Measurements from ENCODE around the gene MEN1. TPM values are rescaled to one million over a fixed set of nuclear protein-coding genes. Genes with fewer than 3 reads are reported as not detected.

The MEN1 gene
- polyA plus RNA-seq, 3 donors, result 44.7 to 49.1 (median 45.6) TPM

Other genes with a start within 250 kb of the MEN1 start
- 1 to 10 TPM; 3.1 to 5.7 (median 5.6) TPM for gene SLC22A12, start 219.3 kb downstream of the MEN1 start, polyA plus RNA-seq (ENCODE audit: insufficient read length in 3 of 3)
- gene NRXN2, start 87.4 kb downstream of the MEN1 start, polyA plus RNA-seq (ENCODE audit: insufficient read length in 3 of 3), result 10 to 100 TPM; 17.8 to 24.6 (median 23.0) TPM
- gene RASGRP2, start 66.4 kb downstream of the MEN1 start, polyA plus RNA-seq (ENCODE audit: insufficient read length in 3 of 3), result 1 to 10 TPM; 4.1 to 6.7 (median 5.4) TPM
- 1 to 10 TPM; 2.2 to 2.4 (median 2.3) TPM for gene PYGM, start 50.6 kb downstream of the MEN1 start, polyA plus RNA-seq (ENCODE audit: insufficient read length in 3 of 3)
- 100 to 1,000 TPM; 315 to 492 (median 440) TPM for gene SF1, start 32.0 kb downstream of the MEN1 start, polyA plus RNA-seq (ENCODE audit: insufficient read length in 3 of 3)
- gene MAP4K2, start 7.3 kb downstream of the MEN1 start, polyA plus RNA-seq (ENCODE audit: insufficient read length in 3 of 3), result 10 to 100 TPM; 20.4 to 27.6 (median 23.0) TPM
- 1 to 10 TPM; 6.0 to 8.1 (median 8.0) TPM for gene CDC42BPG, start 34.1 kb upstream of the MEN1 start, polyA plus RNA-seq (ENCODE audit: insufficient read length in 3 of 3)
- gene EHD1, start 68.1 kb upstream of the MEN1 start, polyA plus RNA-seq (ENCODE audit: insufficient read length in 3 of 3), result 10 to 100 TPM; 61.6 to 73.4 (median 68.3) TPM
- gene ATG2A, start 106.7 kb upstream of the MEN1 start, polyA plus RNA-seq (ENCODE audit: insufficient read length in 3 of 3), result 10 to 100 TPM; 21.7 to 24.1 (median 23.3) TPM
- 10 to 100 TPM; 14.7 to 18.4 (median 17.7) TPM for gene PPP2R5B, start 114.1 kb upstream of the MEN1 start, polyA plus RNA-seq (ENCODE audit: insufficient read length in 3 of 3)
- gene GPHA2, start 125.3 kb upstream of the MEN1 start, polyA plus RNA-seq (ENCODE audit: insufficient read length in 3 of 3), result 1 to 10 TPM; 2.0 to 3.7 (median 2.1) TPM
- 1 to 10 TPM; 1.0 to 1.4 (median 1.3) TPM for gene MAJIN, start 161.6 kb upstream of the MEN1 start, polyA plus RNA-seq (ENCODE audit: insufficient read length in 3 of 3)
- 1 to 10 TPM; 3.1 to 3.2 (median 3.1) TPM for gene BATF2, start 186.4 kb upstream of the MEN1 start, polyA plus RNA-seq (ENCODE audit: insufficient read length in 3 of 3)
- 10 to 100 TPM; 62.8 to 73.0 (median 71.0) TPM for gene ARL2, start 203.6 kb upstream of the MEN1 start, polyA plus RNA-seq (ENCODE audit: insufficient read length in 3 of 3)
- 10 to 100 TPM; 31.7 to 32.7 (median 32.0) TPM for gene SNX15, start 216.9 kb upstream of the MEN1 start, polyA plus RNA-seq (ENCODE audit: insufficient read length in 3 of 3)
- 10 to 100 TPM; 14.1 to 18.2 (median 14.6) TPM for gene SAC3D1, start 230.7 kb upstream of the MEN1 start, polyA plus RNA-seq (ENCODE audit: insufficient read length in 3 of 3)
- gene NAALADL1, start 248.0 kb upstream of the MEN1 start, polyA plus RNA-seq (ENCODE audit: insufficient read length in 3 of 3), result 10 to 100 TPM in 2 of 3 donors, 1 to 10 TPM in 1; 8.7 to 13.5 (median 11.3) TPM

Measured in renal pelvis (tissue), 3 donors.